NCI-H2107 (cell line): Measurements from ENCODE around the gene COL28A1.
"Not testable (repeated sequence)": the region's sequence is repeated elsewhere in the genome, so short reads cannot be mapped to it uniquely, and the experiment has no call there.

Source experiments
- DNase-seq: peaks from one replicate; lab custom pipeline; 2025; lab: John Stamatoyannopoulos, UW

COL28A1 gene

GRCh38 chr7:7517754-7518153 lies 17.9 kb downstream of the COL28A1 start:
- DNase-seq, result no peak

DNA sequence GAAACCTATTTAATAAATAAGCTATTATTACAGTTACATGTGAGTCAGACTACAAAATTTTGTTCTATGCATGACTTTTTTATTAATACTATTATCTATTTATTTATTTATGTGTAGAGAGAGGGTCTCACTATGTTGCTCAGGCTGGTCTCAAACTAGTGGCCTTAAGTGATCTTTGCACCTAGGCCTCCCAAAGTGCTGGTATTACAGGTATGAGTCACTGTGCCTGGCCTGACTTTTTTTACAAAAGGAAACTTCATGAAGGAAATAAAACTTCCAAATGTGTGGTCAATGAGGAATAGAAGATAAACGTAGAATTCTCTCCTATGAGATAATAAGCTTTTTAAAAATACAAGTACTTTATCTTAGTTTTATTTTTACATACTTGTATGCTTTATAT lies 19.0 kb downstream of the COL28A1 start:
- no peak for DNase-seq

DNA sequence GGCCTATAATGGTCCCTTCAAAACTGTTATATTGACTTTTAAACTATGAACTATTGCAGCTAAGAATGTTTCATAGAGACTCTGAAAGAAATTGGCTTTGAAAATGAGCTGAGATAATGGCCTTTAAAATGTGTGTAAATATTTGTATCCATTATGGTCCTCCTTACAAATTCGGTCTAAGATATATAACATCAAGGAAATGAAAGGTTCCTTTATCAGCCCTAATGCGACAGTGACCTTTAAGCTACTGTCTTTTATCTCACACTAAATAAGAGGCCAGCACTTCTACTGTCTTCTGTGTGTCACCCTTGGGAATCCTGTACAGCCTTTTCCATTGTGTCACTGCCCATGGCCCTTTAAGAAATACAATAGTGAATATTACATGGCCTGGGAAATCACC lies 19.5 kb downstream of the COL28A1 start:
- DNase-seq, result no peak

DNA sequence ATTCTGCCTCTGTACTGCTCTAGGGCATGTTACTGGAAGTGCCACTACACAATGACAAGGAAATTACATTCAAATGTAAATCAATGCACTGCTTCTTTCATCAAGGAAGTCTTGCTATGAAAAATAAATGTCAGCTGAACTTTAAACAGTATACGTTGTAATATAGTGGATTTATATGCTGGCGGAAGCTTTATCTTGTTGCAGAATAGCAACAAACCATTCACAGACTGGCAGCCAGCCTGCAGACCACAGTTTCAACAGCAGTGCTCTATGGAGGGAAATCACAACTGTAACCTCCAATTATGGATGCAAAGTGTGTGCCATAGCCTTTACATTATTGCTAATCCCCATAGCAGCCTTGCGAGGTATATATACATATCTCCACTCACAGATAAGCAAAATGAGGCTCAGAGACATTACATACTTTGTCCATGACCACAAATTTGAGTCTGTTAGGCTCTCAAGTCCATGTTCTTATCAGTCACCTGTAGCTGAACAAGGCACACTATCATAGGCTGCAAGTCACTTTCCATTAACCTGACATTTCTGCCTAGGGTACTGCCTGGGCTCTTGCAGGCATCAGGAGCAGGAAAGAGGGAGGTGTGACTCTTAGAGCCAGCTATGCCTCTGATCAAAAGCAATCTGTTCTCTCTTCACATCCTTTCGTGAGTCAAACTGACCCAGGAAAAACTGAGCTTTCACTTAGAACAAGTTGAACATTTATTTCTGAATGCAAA lies 22.6 kb downstream of the COL28A1 start:
- DNase-seq, result no peak

DNA sequence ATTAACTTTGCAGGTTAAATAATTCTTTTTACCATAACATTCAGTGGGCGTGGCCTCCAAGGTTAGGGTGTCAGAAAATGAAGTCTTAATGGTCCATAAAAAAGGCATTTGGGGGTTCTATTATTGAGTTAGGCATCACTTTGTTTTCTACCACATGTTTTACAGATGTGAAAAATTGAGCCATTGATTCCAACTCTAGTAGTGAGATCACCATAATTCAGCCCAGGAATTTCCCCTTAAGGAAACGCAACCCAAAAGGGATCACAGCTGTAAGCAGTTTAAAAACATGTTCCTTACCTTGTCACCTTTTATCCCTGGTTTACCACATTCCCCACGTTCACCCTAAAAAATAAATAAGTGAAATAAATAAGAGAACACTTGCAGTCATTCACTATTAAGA lies 24.9 kb downstream of the COL28A1 start:
- DNase-seq, result no peak

- no peak for DNase-seq
These were observed 29.8 kb downstream of the COL28A1 start for GRCh38 chr7:7505915-7506314.

DNA sequence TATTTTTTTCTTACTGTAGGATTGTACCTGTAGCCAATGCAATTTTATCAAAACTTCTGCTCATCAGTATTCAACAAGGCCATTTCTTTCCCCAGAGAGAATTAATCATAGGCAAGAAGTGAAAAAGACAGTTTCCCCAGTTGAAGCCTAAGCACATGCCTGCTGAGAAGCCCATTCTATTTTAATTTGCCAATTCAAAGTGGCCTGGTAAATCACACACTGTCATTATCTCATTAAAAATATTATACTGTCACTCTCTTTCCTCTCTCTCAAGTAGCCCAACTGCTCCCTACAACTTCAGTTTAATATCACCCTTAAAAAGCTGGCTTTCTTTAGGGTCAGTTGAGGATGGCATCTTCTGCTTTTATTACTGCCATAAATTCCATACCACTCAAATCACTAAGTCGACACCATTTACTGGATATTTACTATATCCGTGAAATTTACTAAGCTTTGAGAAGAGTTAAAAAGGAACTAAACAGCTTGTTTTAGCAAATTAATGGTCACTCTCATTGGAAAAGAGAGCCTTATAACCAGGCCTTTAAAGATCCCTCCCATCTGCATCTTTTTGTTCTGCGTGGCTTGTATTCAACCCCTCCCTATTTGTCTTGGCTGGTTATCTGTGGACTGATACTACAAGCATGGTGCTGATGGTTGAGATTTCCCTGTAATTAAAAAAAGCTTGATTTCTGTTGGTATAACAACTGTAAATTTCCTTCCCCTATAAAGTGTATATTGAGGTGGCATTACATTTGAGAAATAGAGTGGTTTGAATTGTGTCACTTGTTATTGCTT lies 30.6 kb downstream of the COL28A1 start:
- no peak for DNase-seq

DNA sequence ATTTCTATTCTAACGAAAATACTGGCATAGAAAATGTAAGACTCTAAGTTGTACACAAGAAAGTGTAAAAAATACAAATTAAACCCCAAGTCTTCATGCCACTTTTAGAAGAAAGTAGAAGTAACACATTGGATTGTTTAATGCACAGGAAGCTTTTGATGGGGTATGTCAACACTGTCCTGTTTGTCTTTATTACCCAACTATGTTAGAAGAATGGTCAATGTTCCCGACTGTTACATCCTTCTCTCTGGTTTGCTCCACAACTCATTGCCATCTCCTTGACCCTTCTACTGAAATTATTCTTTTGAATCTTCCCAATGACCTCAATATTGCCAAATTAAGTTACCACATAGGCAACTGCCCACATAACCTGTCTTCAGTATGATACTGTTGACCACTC lies 35.8 kb downstream of the COL28A1 start:
- no peak for DNase-seq

DNA sequence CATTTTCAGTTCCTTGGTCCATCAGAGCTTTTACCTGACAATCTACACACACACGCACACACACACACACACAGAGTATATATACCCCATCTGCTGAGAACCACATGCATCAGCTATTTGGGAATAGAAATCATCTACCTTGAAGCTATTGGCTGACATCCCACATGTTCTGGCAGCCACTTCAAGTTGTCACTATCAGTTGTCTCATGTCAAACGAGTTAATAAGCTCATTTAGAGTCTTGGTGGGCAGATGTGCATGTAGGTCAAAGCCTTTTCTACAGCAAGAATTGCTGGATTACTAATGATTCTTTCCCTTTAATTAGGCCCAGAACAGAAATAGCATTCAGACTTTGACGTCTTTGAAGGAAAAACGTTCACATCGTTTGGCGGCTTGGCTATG lies 36.8 kb downstream of the COL28A1 start:
- DNase-seq, result no peak

- no peak for DNase-seq
These were observed 39.4 kb downstream of the COL28A1 start for GRCh38 chr7:7496311-7496710.

DNA sequence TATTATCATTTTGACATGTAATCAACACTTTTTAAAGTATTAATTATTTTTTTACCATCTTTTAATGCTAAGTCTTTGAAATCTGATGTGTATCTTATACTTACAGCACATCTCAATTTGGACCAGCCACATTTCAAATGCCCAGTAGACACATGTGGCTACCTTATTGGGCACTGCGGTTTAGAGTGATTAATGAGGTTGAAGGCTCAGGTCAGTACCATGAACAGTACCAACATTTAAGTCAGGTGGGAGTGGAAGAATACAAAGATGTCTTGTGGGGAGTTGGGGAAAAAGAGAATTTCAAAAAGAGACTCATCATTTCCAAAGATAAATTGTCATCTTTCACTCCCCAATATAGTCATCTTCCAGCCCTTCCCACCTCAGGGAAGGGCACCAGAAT lies 40.5 kb downstream of the COL28A1 start:
- DNase-seq, result no peak

GRCh38 chr7:7491044-7491443 lies 44.6 kb downstream of the COL28A1 start:
- DNase-seq, result no peak

DNA sequence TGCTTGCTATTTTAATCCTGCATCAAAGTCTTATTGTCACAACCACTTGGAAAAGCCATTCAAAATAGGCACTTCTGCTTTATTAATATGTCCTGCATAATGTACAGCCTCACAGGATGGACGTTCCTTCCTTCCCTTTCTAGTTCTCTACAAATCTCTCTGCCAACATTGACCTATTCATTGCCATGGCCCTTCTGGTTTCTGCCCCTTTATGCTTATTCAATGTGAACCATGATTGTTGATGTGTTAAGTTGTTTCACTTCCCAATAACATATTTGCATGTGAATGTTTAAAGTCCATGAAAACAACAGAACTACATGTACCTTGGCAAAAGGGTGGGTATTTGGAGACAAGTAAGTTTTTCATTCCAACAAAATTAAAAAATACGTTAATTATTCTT lies 45.7 kb downstream of the COL28A1 start:
- DNase-seq, result no peak

DNA sequence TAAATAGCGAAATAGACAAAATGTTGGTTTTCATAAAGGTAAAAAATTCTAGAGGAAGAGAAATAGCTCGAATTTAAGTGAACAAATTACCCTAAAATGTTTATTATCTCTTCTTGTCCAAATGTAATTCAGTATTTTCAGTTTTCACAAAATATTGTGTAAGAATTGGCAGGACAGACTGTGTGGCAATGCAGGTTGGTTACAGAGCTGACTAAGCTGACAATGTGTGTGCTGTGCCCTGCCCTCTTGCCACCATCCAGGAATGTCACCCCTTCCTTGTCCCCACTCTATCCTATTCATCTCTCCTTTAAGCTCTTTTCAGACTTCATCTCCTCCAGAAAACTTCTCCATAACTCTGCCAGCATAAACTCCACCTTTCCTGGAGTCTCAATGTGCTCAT lies 46.1 kb downstream of the COL28A1 start:
- no peak for DNase-seq

GRCh38 chr7:7486362-7486761 lies 49.3 kb downstream of the COL28A1 start:
- DNase-seq, result no peak

GRCh38 chr7:7484072-7484471 lies 51.6 kb downstream of the COL28A1 start:
- DNase-seq, result no peak

DNA sequence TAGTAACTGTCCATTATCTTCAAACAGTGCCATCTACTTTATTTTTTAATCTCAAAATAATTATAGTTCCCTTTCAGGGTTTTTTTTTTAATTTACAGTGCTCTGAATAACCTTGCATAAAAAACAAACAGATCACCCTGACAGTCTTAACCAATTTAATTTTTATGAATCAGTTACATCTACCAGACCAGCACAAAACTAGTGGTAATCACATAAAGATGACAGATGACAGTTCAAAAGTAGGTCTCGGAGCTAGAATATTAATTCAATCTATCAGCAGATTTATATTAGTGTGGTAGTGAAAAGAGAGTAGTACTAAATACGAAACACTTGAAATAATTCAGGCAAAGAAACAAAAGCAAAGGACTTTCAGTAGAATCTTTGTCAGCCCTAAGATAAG lies 53.9 kb downstream of the COL28A1 start:
- no peak for DNase-seq

DNA sequence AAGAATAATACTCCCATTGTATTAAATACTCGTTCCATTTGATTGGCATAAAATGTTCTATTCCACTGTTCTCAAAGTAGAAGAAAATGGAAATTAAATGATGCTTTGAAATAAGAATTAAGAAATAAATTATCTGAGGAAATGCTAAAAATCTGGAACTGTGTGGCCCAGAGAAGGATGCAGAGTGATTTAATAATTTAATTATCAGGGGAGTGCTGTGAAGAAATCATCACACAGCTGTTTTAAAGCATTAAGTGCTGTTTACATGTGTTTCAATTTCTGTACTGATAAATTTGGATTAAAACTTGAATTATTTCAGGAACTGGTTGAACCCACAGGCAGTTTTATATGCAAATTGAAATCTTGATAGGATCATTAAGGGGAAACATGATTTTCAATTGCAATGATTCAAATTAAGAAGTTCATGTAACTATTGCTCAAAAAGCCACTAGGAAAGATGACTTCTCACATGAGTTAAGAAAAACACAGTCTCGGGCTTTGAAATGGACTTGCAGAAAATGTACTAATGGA lies 56.3 kb downstream of the COL28A1 start:
- DNase-seq, result no peak

GRCh38 chr7:7478569-7478968 lies 57.1 kb downstream of the COL28A1 start:
- no peak for DNase-seq

GRCh38 chr7:7477641-7478040 lies 58.0 kb downstream of the COL28A1 start:
- not testable (repeated sequence) for DNase-seq

GRCh38 chr7:7476381-7476780 lies 59.3 kb downstream of the COL28A1 start:
- DNase-seq, result no peak

- DNase-seq, result no peak
These were observed 60.1 kb downstream of the COL28A1 start for GRCh38 chr7:7475601-7476000.

GRCh38 chr7:7474436-7474835 lies 61.2 kb downstream of the COL28A1 start:
- no peak for DNase-seq
